Activated CD8-positive, alpha-beta T cell treated with anti-CD3 and anti-CD28 coated beads for 36 hours (primary cell): ENCODE data around the gene WDPCP. TPM values are rescaled to one million over a fixed set of nuclear protein-coding genes. Genes with fewer than 3 reads are reported as not detected.

Experiments used
- ATAC-seq: fragments of 200-7000 bp; cut with Tn5 transposase; one replicate; pipeline ENCODE4 v1.10.0; 2021; ENCODE audit warnings: mild to moderate bottlenecking, moderate library complexity
- CTCF ChIA-PET: fragments of 350-600 bp; sonication (Branson Sonifier 250); formaldehyde crosslinking; loops from one replicate; lab custom pipeline; 2021; ENCODE audit warnings: antibody characterized with exemption; lab: Charles Lee
- POLR2A ChIA-PET: fragments of 350-600 bp; sonication (Branson Sonifier 250); formaldehyde crosslinking; loops from one replicate; lab custom pipeline; 2021; ENCODE audit warnings: antibody characterized with exemption; lab: Charles Lee
- DNase-seq: peaks from one replicate; pipeline ENCODE4 v3.0.0-alpha.2; 2020
- H3K27ac Mint-ChIP-seq: one replicate; pipeline ENCODE4 v1.8.0; 2021; ENCODE audit warnings: mild to moderate bottlenecking, mixed read lengths
- H3K27me3 Mint-ChIP-seq: one replicate; pipeline ENCODE4 v1.8.0; 2021; ENCODE audit warnings: mixed read lengths
- H3K36me3 Mint-ChIP-seq: one replicate; pipeline ENCODE4 v1.8.0; 2021; ENCODE audit warnings: low read depth, mixed read lengths
- H3K4me1 Mint-ChIP-seq: one replicate; pipeline ENCODE4 v1.8.0; 2021; ENCODE audit warnings: low read depth, mixed read lengths
- H3K4me3 Mint-ChIP-seq: one replicate; pipeline ENCODE4 v1.8.0; 2021; ENCODE audit warnings: mild to moderate bottlenecking, moderate library complexity, mixed read lengths
- H3K9me3 Mint-ChIP-seq: one replicate; pipeline ENCODE4 v1.8.0; 2021; ENCODE audit warnings: mixed read lengths
- CTCF ChIP-seq: fragments of 200-600 bp; IDR thresholded peaks from one replicate; pipeline ENCODE4 v1.8.0; 2022; ENCODE audit warnings: antibody characterized with exemption, mild to moderate bottlenecking
- intact Hi-C: fragments of 100-400 bp; cut with micrococcal nuclease; formaldehyde crosslinking; loops from one replicate; pipeline ENCODE4 v1.10.0; 2022
- total RNA-seq, 2 experiments: library from RNA; stranded (reverse); gene quantifications; one replicate each; pipeline ENCODE4 v1.2.3, GENCODE V29; 2021

Gene WDPCP
- total RNA-seq, 2 experiments from 2014 or later, result 5.0 to 5.8 TPM

GRCh38 chr2:63537306-63537705 is 51.0 kb downstream of the WDPCP start:
- Mint-ChIP-seq H3K36me3 (peaks cover 18% of the 10 kb centered on the region), H3K27ac (no peak overlapping the region), H3K4me1 (no peaks in the 10 kb centered on the region), H3K9me3 (peaks cover 20% of the 10 kb centered on the region), H3K4me3 (no peak overlapping the region), H3K27me3 (no peaks in the 10 kb centered on the region)
- DNase-seq (no peak), ATAC-seq (no peak)
- ChIA-PET CTCF (no interaction called here), POLR2A (no interaction called here)
- intact Hi-C loops, result no loop called here
- no peak for TF ChIP-seq CTCF

GRCh38 chr2:63530704-63531279 is 57.5 kb downstream of the WDPCP start:
- H3K9me3 Mint-ChIP-seq, result peaks cover 40% of the 10 kb centered on the region
- ChIA-PET CTCF (no interaction called here), POLR2A (no interaction called here)
- DNase-seq (no peak), ATAC-seq (no peak)
- no peaks in the 10 kb centered on the region for H3K27me3 Mint-ChIP-seq
- no peak overlapping the region for H3K4me3 Mint-ChIP-seq
- no peaks in the 10 kb centered on the region for H3K4me1 Mint-ChIP-seq
- H3K36me3 Mint-ChIP-seq, result peaks cover 18% of the 10 kb centered on the region
- no peak overlapping the region for H3K27ac Mint-ChIP-seq
- intact Hi-C loops, result no loop called here
- no peak for TF ChIP-seq CTCF

GRCh38 chr2:63525905-63526304 is 62.4 kb downstream of the WDPCP start:
- no peak for ATAC-seq

GRCh38 chr2:63522950-63523349 is 65.3 kb downstream of the WDPCP start:
- no peak for ATAC-seq
- intact Hi-C loops, result no loop called here
- H3K9me3 Mint-ChIP-seq, result peaks cover 50% of the 10 kb centered on the region
- H3K36me3 Mint-ChIP-seq, result peaks cover 18% of the 10 kb centered on the region
- H3K27ac Mint-ChIP-seq, result no peak overlapping the region
- no peak overlapping the region for H3K4me3 Mint-ChIP-seq
- H3K4me1 Mint-ChIP-seq, result no peaks in the 10 kb centered on the region
- no peak for DNase-seq
- no peaks in the 10 kb centered on the region for H3K27me3 Mint-ChIP-seq
- no peak for TF ChIP-seq CTCF
- ChIA-PET POLR2A (no interaction called here), CTCF (interaction anchor here (1.2 kb wide), 1 partner anchor 16 kb away, joined by 3 read pairs; no protein-coding TSS in a partner anchor)

More at GRCh38 chr2:63525905-63526304, 62.4 kb downstream of the WDPCP start:
- peaks cover 53% of the 10 kb centered on the region for H3K9me3 Mint-ChIP-seq
- intact Hi-C loops, result no loop called here
- ChIA-PET POLR2A (no interaction called here), CTCF (no interaction called here)
- peaks cover 14% of the 10 kb centered on the region for H3K36me3 Mint-ChIP-seq
- DNase-seq, result no peak
- no peak overlapping the region for H3K4me3 Mint-ChIP-seq
- H3K27me3 Mint-ChIP-seq, result no peaks in the 10 kb centered on the region
- no peak overlapping the region for H3K27ac Mint-ChIP-seq
- no peak for TF ChIP-seq CTCF
- H3K4me1 Mint-ChIP-seq, result no peaks in the 10 kb centered on the region

- CTCF ChIA-PET, result no interaction called here
Observed at GRCh38 chr2:63520793-63521192, 67.5 kb downstream of the WDPCP start.

More at GRCh38 chr2:63520793-63521192, 67.5 kb downstream of the WDPCP start:
- H3K4me3 Mint-ChIP-seq, result no peak overlapping the region
- POLR2A ChIA-PET, result no interaction called here
- DNase-seq, result no peak
- H3K4me1 Mint-ChIP-seq, result no peaks in the 10 kb centered on the region
- peaks cover 20% of the 10 kb centered on the region for H3K36me3 Mint-ChIP-seq
- peaks cover 44% of the 10 kb centered on the region for H3K9me3 Mint-ChIP-seq
- intact Hi-C loops, result no loop called here
- no peak for ATAC-seq
- no peak for TF ChIP-seq CTCF
- no peaks in the 10 kb centered on the region for H3K27me3 Mint-ChIP-seq
- no peak overlapping the region for H3K27ac Mint-ChIP-seq
